ENCODE measurements around the gene ST3GAL3. TPM values are rescaled to one million over a fixed set of nuclear protein-coding genes. Genes with fewer than 3 reads are reported as not detected.
A peak's percentile ranks its signal among the peaks of the same experiment; 100 is the strongest.

ST3GAL3 gene
- total RNA-seq, 1 donor from 2014 or later: 11.4 TPM

GRCh38 chr1:43977376-43978263 is 270.3 kb downstream of the ST3GAL3 start:
- Mint-ChIP-seq H3K9me3 (ENCODE audit: unreplicated experiment) (no peaks in the 10 kb centered on the region), H3K36me3 (ENCODE audit: low read depth, unreplicated experiment) (peaks cover 22% of the 10 kb centered on the region), H3K4me1 (ENCODE audit: low read depth, unreplicated experiment) (peaks cover 36% of the 10 kb centered on the region), H3K4me3 (ENCODE audit: unreplicated experiment) (peak overlapping the region; percentile 88), H3K27ac (ENCODE audit: unreplicated experiment) (peak overlapping the region; percentile 85), H3K27me3 (ENCODE audit: low read depth, unreplicated experiment) (no peaks in the 10 kb centered on the region)
- Histone ChIP-seq H3K79me2 (ENCODE audit: insufficient read depth, low read length) (peaks cover 72% of the 10 kb centered on the region), H3K4me3 (ENCODE audit: insufficient read depth, low read depth, low read length) (no peak overlapping the region), H3K9ac (ENCODE audit: low read length) (no peak overlapping the region), H3K36me3 (ENCODE audit: insufficient read depth, low read length) (peaks cover 24% of the 10 kb centered on the region), H3K27ac (ENCODE audit: low read depth, low read length) (no peak overlapping the region), H4K20me1 (ENCODE audit: insufficient read depth, low read length) (peaks cover 56% of the 10 kb centered on the region), H2AFZ (ENCODE audit: low read depth, low read length) (no peak overlapping the region), H3K9me3 (ENCODE audit: insufficient read depth, low read depth, low read length) (no peaks in the 10 kb centered on the region), H3K27me3 (ENCODE audit: insufficient read depth, low read length) (no peaks in the 10 kb centered on the region), H3K4me1 (ENCODE audit: insufficient read depth, low read length) (peaks cover 49% of the 10 kb centered on the region), H3K4me2 (ENCODE audit: low read length) (peak overlapping the region; percentile 97)
- FAIRE-seq: no peak
- TF ChIP-seq CTCF (IDR thresholded peaks at IDR 0.05; ENCODE audit: insufficient read depth, low read depth, low read length) (no peak), EZH2 (IDR thresholded peaks at IDR 0.05; ENCODE audit: insufficient read depth, low read length) (no peak)
- no peak for DNase-seq (ENCODE audit: low read depth)

- Histone ChIP-seq H3K4me3 (ENCODE audit: insufficient read depth, low read depth, low read length) (no peak overlapping the region), H2AFZ (ENCODE audit: low read depth, low read length) (no peak overlapping the region), H3K27me3 (ENCODE audit: insufficient read depth, low read length) (no peaks in the 10 kb centered on the region), H3K27ac (ENCODE audit: low read depth, low read length) (no peak overlapping the region), H3K36me3 (ENCODE audit: insufficient read depth, low read length) (peaks cover 24% of the 10 kb centered on the region), H3K4me1 (ENCODE audit: insufficient read depth, low read length) (peaks cover 49% of the 10 kb centered on the region), H3K79me2 (ENCODE audit: insufficient read depth, low read length) (peaks cover 78% of the 10 kb centered on the region), H3K9ac (ENCODE audit: low read length) (peak overlapping the region; percentile 84), H3K4me2 (ENCODE audit: low read length) (peak overlapping the region; percentile 97), H3K9me3 (ENCODE audit: insufficient read depth, low read depth, low read length) (no peaks in the 10 kb centered on the region), H4K20me1 (ENCODE audit: insufficient read depth, low read length) (peaks cover 62% of the 10 kb centered on the region)
- Mint-ChIP-seq H3K4me1 (ENCODE audit: low read depth, unreplicated experiment) (peaks cover 37% of the 10 kb centered on the region), H3K27me3 (ENCODE audit: low read depth, unreplicated experiment) (no peaks in the 10 kb centered on the region), H3K4me3 (ENCODE audit: unreplicated experiment) (peak overlapping the region; percentile 88), H3K36me3 (ENCODE audit: low read depth, unreplicated experiment) (peaks cover 18% of the 10 kb centered on the region), H3K9me3 (ENCODE audit: unreplicated experiment) (no peaks in the 10 kb centered on the region), H3K27ac (ENCODE audit: unreplicated experiment) (peak overlapping the region; percentile 85)
- DNase-seq (ENCODE audit: low read depth) (no peak), FAIRE-seq (no peak)
- no peak for TF ChIP-seq CTCF (IDR thresholded peaks at IDR 0.05; ENCODE audit: insufficient read depth, low read depth, low read length)
- no peak for TF ChIP-seq EZH2 (IDR thresholded peaks at IDR 0.05; ENCODE audit: insufficient read depth, low read length)
Measured at GRCh38 chr1:43978264-43978550, 270.9 kb downstream of the ST3GAL3 start.

Data from astrocyte (in vitro differentiated cells and primary cell).